OCI-LY1 (cell line): Measurements from ENCODE around the gene METTL18.

Source experiments
- H2AFZ ChIP-seq: fragments of 200-600 bp; sonication (generic), shearing (Covaris generic); 2 replicates; pipeline ENCODE4 v1.6.0; 2014; ENCODE audit warnings: antibody characterized with exemption, mild to moderate bottlenecking, low read length
- H3F3A ChIP-seq: fragments of 200-600 bp; sonication (generic), shearing (Covaris generic); 2 replicates; pipeline ENCODE4 v1.6.0; 2014; ENCODE audit warnings: mild to moderate bottlenecking, antibody characterized with exemption, low read length, moderate library complexity; ENCODE audit not compliant: insufficient read depth
- H3K27ac ChIP-seq: fragments of 200-600 bp; sonication (generic); 2 replicates; pipeline ENCODE4 v1.5.1; 2014; ENCODE audit warnings: low read length, mixed run types, mild to moderate bottlenecking, low read depth; ENCODE audit not compliant: poor library complexity, severe bottlenecking
- H3K27me3 ChIP-seq: fragments of 200-600 bp; sonication (generic); 2 replicates; pipeline ENCODE4 v1.6.0; 2014; ENCODE audit warnings: antibody characterized with exemption, mild to moderate bottlenecking, low read length, moderate library complexity; ENCODE audit not compliant: insufficient read depth
- H3K36me3 ChIP-seq: fragments of 200-600 bp; sonication (generic); 2 replicates; pipeline ENCODE4 v1.6.1; 2014; ENCODE audit warnings: mild to moderate bottlenecking, antibody characterized with exemption, low read length, moderate library complexity, mixed read lengths; ENCODE audit not compliant: insufficient read depth
- H3K4me1 ChIP-seq: fragments of 200-600 bp; sonication (generic); 2 replicates; pipeline ENCODE4 v1.5.1; 2014; ENCODE audit warnings: mild to moderate bottlenecking, low read length, moderate library complexity; ENCODE audit not compliant: insufficient read depth, severe bottlenecking
- H3K4me2 ChIP-seq: fragments of 200-600 bp; sonication (generic), shearing (Covaris generic); 2 replicates; pipeline ENCODE4 v1.6.1; 2014; ENCODE audit warnings: low read length
- H3K4me3 ChIP-seq: fragments of 200-600 bp; sonication (generic); 2 replicates; pipeline ENCODE4 v1.5.1; 2014; ENCODE audit warnings: low read length, low read depth, mild to moderate bottlenecking, mixed read lengths; ENCODE audit not compliant: poor library complexity, severe bottlenecking
- H3K79me2 ChIP-seq: fragments of 200-600 bp; shearing (Covaris generic); 2 replicates; pipeline ENCODE4 v1.6.1; 2016; ENCODE audit warnings: mixed run types, low read length, mixed read lengths; ENCODE audit not compliant: insufficient read depth
- H3K9ac ChIP-seq: fragments of 200-600 bp; sonication (generic), shearing (Covaris generic); 2 replicates; pipeline ENCODE4 v1.6.1; 2014; ENCODE audit warnings: mild to moderate bottlenecking, low read length, mixed read lengths
- H3K9me2 ChIP-seq: fragments of 200-600 bp; sonication (generic), shearing (Covaris generic); 2 replicates; pipeline ENCODE4 v1.6.1; 2014; ENCODE audit warnings: low read depth, mild to moderate bottlenecking, low read length, mixed read lengths
- H3K9me3 ChIP-seq: fragments of 200-600 bp; shearing (Covaris generic); 2 replicates; pipeline ENCODE4 v1.6.1; 2014; ENCODE audit warnings: low read length, mixed read lengths
- H4K20me1 ChIP-seq: fragments of 200-600 bp; sonication (generic), shearing (Covaris generic); 2 replicates; pipeline ENCODE4 v1.6.0; 2016; ENCODE audit warnings: mild to moderate bottlenecking, low read length; ENCODE audit not compliant: insufficient read depth
- EZH2 ChIP-seq: fragments of 200-600 bp; sonication (generic), shearing (Covaris generic); IDR thresholded peaks from 2 replicates; pipeline ENCODE4 v1.8.0; 2017; ENCODE audit warnings: borderline replicate concordance, mixed run types, mild to moderate bottlenecking, antibody characterized with exemption, low read length, moderate library complexity, mixed read lengths
- TF ChIP-seq, protein P1 (sequence below): fragments of 200-600 bp; sonication (generic), shearing (Covaris generic); IDR thresholded peaks from 2 replicates; pipeline ENCODE4 v1.5.1; 2017; ENCODE audit warnings: mild to moderate bottlenecking, antibody characterized with exemption, low read length, moderate library complexity, mixed read lengths

The METTL18 gene

DNA sequence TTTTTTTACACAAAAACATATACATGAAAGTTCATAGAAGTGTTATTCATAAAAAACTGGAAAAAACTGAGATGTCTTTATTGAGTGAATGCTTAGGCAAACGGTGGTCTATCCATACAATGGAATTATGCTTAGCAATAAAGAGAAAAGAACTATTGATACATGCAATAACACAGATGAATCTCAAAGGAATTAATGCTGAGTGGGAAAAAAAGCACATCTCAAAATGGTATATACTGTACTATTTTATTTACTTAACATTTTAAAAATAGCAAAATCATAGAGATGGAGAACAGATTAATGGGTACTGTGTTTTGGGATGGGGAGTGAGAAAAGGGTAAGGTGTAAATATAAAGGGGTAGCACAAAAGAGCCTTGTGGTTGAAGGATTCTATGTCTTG, 29.8 kb downstream of the METTL18 start:
- no peak overlapping the region for H3K9ac ChIP-seq
- no peak for TF ChIP-seq EZH2
- TF ChIP-seq, protein P1, sequence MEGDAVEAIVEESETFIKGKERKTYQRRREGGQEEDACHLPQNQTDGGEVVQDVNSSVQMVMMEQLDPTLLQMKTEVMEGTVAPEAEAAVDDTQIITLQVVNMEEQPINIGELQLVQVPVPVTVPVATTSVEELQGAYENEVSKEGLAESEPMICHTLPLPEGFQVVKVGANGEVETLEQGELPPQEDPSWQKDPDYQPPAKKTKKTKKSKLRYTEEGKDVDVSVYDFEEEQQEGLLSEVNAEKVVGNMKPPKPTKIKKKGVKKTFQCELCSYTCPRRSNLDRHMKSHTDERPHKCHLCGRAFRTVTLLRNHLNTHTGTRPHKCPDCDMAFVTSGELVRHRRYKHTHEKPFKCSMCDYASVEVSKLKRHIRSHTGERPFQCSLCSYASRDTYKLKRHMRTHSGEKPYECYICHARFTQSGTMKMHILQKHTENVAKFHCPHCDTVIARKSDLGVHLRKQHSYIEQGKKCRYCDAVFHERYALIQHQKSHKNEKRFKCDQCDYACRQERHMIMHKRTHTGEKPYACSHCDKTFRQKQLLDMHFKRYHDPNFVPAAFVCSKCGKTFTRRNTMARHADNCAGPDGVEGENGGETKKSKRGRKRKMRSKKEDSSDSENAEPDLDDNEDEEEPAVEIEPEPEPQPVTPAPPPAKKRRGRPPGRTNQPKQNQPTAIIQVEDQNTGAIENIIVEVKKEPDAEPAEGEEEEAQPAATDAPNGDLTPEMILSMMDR, result no peak
- H3K9me2 ChIP-seq, result no peaks in the 10 kb centered on the region
- H3K36me3 ChIP-seq, result no peaks in the 10 kb centered on the region
- H3K9me3 ChIP-seq, result no peaks in the 10 kb centered on the region
- H3K4me3 ChIP-seq, result no peak overlapping the region
- H2AFZ ChIP-seq, result no peak overlapping the region
- H3F3A ChIP-seq, result no peaks in the 10 kb centered on the region
- H3K27ac ChIP-seq, result no peak overlapping the region
- H3K27me3 ChIP-seq, result no peaks in the 10 kb centered on the region
- no peaks in the 10 kb centered on the region for H3K4me1 ChIP-seq
- no peak overlapping the region for H3K4me2 ChIP-seq
- no peaks in the 10 kb centered on the region for H4K20me1 ChIP-seq
- H3K79me2 ChIP-seq, result no peaks in the 10 kb centered on the region

DNA sequence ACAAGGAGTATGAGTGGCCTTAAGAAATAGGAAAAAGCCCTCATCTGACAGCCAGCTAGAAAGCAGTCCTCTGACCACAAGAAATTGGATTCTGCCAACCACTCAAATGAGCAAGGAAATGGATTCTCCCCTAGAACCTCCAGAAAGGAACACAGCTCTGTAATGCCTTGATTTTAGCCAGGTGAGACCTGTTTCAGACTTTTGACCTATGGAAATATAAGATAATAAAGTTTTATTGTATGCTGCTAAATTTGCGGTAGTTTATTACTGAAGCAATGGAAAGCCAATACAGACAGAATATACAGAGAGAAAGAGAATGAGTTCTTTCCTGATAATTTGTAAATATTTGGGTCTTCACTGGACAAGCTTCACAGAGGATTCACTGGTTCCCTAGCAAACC, 32.0 kb downstream of the METTL18 start:
- no peak overlapping the region for H2AFZ ChIP-seq
- H3K4me1 ChIP-seq, result no peaks in the 10 kb centered on the region
- no peak overlapping the region for H3K9ac ChIP-seq
- no peaks in the 10 kb centered on the region for H3K9me2 ChIP-seq
- H3F3A ChIP-seq, result no peaks in the 10 kb centered on the region
- H3K79me2 ChIP-seq, result no peaks in the 10 kb centered on the region
- no peak overlapping the region for H3K27ac ChIP-seq
- H3K36me3 ChIP-seq, result no peaks in the 10 kb centered on the region
- H3K4me2 ChIP-seq, result no peak overlapping the region
- no peak overlapping the region for H3K4me3 ChIP-seq
- no peaks in the 10 kb centered on the region for H4K20me1 ChIP-seq
- no peak for TF ChIP-seq EZH2
- TF ChIP-seq, protein P1, result no peak
- H3K9me3 ChIP-seq, result no peaks in the 10 kb centered on the region
- H3K27me3 ChIP-seq, result no peaks in the 10 kb centered on the region

DNA sequence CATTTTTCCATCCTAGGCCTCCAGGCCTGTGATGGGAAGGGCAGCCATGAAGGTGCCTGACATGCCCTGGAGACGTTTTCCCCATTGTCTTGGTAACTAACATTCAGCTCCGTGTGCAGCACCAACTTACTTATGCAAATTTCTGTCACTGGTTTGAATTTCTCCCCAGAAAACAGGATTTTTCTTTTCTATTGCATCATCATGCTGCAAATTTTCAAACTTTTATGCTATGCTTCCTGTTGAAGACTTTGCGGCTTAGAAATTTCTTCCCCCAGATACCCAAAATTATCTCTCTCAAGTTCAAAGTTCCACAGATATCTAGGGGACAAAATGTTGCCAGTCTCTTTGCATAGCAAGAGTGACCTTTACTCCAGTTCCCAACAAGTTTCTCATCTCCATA, 35.7 kb downstream of the METTL18 start:
- no peaks in the 10 kb centered on the region for H3K79me2 ChIP-seq
- H4K20me1 ChIP-seq, result no peaks in the 10 kb centered on the region
- H3K27ac ChIP-seq, result no peak overlapping the region
- H3K9ac ChIP-seq, result no peak overlapping the region
- no peaks in the 10 kb centered on the region for H3K27me3 ChIP-seq
- H3K4me3 ChIP-seq, result no peak overlapping the region
- H2AFZ ChIP-seq, result no peak overlapping the region
- no peaks in the 10 kb centered on the region for H3K9me2 ChIP-seq
- no peak for TF ChIP-seq EZH2
- TF ChIP-seq, protein P1, result no peak
- H3K4me1 ChIP-seq, result no peaks in the 10 kb centered on the region
- H3K36me3 ChIP-seq, result no peaks in the 10 kb centered on the region
- no peaks in the 10 kb centered on the region for H3F3A ChIP-seq
- no peaks in the 10 kb centered on the region for H3K9me3 ChIP-seq
- no peak overlapping the region for H3K4me2 ChIP-seq
